GM18861 (cell line): ENCODE results near the gene SIRT3.

ENCODE experiments used
- ATAC-seq: cut with Tn5 transposase; IDR thresholded peaks from one replicate; pipeline ENCODE4 v1.9.1; 2021; ENCODE audit not compliant: unreplicated experiment

SIRT3 gene

DNA sequence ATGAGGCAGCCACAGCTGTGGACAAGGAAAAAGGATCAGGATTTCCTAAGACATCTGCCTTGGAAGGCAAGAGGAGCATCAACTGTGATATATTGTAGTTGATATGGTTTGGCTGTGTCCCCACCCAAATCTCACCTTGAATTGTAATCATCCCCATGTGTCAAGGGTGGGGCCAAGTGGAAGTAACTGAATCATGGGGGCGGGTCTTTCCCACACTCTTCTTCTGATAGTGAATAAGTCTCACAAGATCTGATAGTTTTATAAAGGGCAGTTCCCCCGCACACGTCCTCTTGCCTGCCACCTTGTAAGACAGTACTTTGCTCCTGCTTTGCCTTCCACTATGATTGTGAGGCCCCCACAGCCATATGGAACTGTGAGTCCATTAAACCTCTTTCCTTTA, 18.4 kb downstream of the SIRT3 start:
- no peak for ATAC-seq

DNA sequence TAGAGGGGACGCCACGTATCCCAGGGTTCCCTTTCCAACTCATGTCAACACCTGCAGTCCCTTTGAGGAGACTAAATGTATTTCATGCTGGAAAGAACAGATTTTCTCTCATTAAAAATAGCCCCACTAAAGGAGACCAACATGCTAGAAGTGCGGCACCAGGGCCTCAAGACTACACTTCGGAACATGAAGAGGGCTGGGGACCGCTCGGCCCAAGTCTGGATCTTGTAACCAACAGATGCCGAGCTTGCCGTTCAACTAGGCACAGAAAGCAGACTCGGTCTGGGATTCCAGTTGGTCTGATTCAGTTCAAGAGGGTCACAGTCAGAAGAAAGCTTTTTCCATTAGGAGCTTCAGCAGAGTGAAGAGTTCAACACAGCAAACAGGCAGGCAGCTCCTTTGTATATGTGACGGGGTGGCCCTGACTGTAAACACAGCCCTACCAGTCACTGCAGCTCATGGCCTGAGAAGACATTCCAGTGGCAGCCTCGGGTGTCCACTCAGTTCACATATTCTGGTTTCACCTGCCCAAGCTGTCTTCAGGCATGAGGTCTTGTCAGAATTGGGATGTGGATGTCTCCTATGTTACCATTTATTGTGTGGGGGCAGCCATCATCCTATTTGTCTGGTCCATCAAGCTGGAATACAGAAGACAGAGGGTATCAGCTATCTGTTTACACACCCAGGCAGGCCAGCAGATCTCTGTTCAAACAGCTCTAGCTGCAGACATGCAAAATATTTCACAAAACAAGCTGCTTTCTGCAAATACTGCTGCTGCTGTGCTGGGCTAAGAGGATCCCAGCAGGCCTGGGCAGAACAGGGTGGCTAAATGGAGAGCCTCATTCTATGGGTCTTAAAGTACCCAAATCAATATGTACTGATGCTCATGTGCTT, 19.8 kb downstream of the SIRT3 start:
- ATAC-seq: no peak

DNA sequence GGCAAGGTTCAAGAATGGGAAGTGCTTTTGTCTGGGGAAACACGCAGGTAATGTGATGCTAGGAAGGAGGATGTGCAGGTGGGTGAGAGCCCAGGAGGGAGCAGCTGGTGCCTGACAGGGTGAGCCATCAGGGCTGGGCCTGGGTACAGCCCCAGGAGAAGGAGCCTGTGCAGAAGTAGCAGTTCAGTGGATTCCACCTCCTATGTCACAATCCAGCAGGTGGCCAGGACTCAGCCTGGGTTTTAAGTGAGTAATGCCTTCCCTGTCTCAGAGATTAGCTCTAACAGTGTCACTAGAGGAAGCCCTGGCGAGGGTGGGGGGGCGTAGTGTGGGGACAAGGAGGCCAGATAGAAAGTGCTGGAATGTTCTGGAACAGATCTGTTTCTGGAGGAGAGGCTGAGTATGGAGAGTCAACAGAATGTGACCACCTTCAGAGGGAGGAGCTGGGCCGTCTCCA, 20.5 kb downstream of the SIRT3 start:
- no peak for ATAC-seq

DNA sequence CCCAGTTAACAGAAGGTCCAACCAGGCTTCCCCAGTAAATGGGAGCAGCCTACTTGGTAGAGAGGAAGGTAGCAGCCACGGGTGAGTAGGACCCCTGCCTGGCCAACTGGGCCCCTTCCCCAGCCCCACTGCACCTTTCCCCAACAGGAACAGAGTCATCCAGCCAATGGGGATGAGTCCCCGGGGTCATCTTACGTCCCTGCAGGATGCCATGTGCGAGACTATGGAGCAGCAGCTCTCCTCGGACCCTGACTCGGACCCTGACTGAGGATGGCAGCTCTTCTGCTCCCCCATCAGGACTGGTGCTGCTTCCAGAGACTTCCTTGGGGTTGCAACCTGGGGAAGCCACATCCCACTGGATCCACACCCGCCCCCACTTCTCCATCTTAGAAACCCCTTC, 22.1 kb downstream of the SIRT3 start:
- no peak for ATAC-seq

DNA sequence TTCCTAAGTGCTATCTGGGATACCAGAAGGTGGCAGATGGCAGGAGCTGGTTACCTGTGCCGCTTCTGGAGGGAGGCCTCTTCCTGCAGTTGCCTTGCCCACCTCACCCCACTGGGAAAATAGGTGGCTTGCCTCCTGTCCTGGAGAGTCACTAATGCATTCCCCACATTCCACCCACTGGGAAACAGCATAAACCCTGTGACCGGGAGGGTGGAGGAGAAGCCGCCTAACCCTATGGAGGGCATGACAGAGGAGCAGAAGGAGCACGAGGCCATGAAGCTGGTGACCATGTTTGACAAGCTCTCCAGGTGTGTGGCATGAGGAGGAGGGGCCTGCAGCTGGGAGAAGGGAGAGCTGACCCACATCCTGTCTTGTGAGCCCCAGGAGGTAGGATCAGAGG, 23.0 kb downstream of the SIRT3 start:
- no peak for ATAC-seq

DNA sequence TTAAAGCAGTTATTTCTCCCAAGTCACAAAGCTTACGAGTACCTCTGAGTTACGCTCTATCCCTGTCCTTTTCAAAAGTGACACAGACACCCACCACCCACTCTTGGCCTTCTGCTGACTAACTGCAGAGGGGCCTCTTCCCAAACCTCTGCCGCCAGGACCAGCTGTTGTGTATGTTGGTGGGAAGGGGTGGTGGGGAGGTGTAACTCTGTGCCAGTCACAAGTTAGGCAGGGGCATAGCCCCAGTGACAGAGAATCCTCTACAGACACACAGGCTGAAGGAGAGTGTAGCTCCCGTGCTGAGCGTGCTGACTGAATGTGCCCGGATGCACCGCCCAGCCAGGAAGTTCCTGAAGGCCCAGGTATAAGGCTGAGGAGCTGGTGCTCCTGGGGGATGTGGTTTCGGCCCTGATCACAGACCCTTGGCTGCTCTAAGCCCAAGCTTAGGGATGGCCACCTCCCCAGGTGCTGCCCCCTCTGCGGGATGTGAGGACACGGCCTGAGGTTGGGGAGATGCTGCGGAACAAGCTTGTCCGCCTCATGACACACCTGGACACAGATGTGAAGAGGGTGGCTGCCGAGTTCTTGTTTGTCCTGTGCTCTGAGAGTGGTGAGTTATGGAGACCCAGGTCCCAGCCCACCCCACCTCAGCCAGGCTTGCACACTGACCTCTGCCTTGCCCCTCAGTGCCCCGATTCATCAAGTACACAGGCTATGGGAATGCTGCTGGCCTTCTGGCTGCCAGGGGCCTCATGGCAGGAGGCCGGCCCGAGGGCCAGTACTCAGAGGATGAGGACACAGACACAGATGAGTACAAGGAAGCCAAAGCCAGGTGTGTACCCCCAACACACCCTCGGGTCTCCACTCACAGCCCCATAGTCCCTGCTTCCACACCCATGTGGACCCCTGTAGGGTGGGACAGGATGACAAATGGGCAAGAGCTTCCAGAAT, 23.7 kb downstream of the SIRT3 start:
- ATAC-seq: no peak

DNA sequence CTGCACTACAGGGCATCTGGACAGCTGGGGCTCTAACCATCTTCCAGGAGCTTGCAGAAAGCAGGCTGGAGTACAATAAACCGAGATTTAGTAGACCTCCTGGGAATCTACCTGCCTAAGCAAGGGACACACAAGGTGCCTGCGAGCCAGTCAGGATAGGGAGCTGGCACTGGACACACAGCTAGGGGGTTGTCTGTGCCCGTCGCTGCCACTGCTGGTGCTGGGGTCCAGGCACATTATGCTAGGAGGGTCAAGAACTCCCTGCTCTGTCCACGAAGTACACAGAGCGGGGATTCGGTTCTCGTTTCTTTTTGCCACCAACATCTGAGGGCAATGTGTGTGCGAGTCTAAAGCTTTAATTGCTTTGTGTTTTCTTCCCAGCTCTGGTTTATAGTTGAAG, 24.4 kb downstream of the SIRT3 start:
- ATAC-seq: no peak

DNA sequence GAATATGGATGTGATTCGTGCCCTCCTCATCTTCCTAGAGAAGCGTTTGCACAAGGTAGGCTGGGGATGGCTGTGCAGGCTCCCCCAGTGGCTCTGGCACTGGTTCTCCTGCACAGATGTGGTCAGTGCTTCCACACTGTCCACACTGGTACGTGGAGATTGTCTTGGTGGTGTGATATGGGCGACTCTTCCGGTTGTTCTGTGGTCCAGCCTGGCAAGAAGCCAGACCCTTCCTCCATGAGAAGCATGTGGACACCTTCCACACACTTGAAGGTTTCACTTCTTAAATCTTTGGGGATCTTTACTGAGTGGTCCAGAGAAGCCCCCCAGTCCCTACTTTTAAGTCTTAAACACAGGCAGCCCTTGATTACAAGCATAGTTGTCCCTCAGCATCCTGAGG, 24.8 kb downstream of the SIRT3 start:
- no peak for ATAC-seq

DNA sequence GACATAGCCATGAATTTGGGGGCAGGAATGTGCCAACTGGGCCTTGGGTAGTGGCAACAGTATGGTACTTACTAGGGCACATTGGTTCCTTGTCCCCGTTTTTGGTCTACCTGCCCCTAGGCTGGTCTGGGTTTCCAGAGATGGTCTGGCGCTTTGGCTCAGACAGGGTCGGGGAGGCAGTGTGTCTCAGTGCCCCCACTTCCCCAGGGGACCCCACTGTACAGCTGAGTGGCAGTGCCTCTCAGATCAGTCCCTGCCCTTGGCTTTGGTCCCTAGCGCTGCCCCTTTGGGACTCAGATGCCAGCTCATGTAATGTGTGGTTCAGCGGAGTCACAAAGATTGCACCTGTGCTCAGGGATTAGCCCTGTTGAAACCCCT, 25.4 kb downstream of the SIRT3 start:
- no peak for ATAC-seq

DNA sequence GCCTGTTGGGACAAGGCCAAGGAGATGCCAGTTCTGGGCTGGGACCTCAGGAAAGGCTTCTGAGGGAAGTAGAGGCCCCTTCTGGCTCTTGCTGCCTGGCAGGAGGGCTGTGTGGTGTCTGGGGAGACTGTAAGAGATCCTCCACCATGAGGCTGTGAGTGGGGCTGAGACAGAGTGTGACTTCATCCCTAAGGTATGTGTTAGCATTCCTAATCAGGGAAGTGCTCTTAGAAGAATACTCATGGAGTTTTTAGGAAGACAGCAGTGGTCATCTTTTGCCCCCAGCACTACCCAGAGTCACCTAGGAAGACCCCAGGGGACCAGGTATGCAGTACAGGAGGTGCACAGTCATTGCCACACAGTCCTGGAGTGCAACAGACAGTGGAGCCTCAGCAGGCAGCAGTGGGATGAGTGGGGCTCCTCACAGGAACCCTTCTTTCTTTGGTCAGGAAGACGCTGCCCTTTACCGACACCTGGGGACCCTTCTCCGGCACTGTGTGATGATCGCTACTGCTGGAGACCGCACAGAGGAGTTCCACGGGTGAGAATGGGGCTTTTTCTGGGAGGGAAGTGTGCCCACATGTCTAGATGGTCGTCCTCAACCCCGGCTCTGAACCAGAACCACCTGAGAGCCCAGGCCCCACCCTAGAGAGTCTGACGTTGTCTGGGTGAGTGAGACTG, 25.9 kb downstream of the SIRT3 start:
- no peak for ATAC-seq

DNA sequence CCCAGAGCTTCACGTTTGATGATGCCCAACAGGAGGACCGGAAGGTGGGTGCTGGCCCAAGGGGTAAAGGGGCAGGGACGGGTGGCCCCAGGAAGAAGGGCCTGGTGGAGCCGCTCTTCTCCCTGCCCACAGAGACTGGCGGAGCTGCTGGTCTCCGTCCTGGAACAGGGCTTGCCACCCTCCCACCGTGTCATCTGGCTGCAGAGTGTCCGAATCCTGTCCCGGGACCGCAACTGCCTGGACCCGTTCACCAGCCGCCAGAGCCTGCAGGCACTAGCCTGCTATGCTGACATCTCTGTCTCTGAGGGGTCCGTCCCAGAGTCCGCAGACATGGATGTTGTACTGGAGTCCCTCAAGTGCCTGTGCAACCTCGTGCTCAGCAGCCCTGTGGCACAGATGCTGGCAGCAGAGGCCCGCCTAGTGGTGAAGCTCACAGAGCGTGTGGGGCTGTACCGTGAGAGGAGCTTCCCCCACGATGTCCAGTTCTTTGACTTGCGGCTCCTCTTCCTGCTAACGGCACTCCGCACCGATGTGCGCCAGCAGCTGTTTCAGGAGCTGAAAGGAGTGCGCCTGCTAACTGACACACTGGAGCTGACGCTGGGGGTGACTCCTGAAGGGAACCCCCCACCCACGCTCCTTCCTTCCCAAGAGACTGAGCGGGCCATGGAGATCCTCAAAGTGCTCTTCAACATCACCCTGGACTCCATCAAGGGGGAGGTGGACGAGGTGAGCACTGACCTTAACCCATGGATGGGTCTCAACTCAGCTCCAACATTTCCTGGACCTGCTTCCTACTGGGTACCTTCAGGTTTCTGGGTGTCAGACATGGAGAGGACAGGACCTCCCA, 26.6 kb downstream of the SIRT3 start:
- ATAC-seq: no peak

DNA sequence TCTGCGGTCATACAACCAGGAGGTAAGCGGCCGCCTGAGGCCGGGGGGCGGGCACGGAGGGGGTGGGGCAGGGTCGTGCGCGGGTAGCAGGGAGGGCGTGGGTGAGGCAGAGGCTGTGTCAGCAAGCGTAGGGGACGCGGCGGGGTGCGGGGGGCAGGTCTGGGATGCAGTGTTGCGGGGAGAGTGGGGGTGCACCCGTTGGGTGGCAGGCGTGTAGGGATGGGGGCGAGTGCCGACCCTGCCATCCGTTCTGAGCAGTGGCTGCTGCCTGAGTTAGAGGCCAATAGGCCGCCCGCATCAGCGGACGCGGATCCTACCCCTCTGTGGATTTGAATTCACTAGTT, 27.3 kb downstream of the SIRT3 start:
- no peak for ATAC-seq

DNA sequence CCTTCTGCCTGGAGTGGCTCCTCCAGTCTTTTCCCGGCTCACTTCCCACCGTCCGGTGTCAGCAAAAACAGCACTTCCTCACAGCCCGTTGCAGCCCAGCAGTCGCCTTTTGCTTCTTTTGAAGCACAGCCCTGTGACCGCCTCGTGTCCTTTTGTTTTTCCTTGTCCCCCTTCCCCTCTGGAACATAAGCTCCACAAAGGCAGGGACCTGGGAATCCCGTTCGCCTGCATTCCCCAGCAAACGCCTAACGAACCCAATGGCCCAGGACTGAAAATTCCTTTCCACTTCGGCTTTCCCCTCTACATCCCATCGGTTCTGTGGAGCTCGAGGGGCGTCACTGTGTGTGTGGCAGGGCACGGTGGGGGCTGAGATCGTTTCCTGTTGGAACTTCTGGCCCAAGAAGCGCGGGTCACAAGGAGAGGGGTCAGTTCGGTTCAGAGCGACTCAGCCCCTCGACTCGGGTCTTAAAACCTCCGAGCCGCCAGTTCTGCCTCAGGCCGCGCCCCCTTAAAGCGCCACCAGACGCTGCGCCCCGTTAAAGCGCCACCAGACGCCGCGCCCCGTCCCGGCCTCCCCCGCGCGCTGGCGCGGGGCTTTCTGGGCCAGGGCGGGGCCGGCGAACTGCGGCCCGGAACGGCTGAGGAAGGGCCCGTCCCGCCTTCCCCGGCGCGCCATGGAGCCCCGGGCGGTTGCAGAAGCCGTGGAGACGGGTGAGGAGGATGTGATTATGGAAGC, 27.8 kb downstream of the SIRT3 start:
- peak; percentile 34 for ATAC-seq

DNA sequence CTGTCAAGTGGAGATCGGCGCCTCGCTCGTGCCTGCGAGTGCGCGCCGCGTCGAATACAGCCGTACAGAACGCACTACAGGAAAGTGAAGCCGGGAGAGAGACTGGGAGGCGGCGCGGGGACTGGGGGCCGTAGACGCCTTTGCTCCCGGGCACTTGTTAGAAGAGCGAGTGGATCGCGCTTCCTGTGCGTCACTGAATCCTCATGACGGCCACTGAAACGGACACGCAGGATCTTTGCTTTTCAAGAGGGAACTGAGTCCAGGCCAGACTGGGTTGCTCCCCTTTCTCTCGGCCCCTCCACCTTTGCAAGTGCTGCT, 28.3 kb downstream of the SIRT3 start:
- no peak for ATAC-seq

DNA sequence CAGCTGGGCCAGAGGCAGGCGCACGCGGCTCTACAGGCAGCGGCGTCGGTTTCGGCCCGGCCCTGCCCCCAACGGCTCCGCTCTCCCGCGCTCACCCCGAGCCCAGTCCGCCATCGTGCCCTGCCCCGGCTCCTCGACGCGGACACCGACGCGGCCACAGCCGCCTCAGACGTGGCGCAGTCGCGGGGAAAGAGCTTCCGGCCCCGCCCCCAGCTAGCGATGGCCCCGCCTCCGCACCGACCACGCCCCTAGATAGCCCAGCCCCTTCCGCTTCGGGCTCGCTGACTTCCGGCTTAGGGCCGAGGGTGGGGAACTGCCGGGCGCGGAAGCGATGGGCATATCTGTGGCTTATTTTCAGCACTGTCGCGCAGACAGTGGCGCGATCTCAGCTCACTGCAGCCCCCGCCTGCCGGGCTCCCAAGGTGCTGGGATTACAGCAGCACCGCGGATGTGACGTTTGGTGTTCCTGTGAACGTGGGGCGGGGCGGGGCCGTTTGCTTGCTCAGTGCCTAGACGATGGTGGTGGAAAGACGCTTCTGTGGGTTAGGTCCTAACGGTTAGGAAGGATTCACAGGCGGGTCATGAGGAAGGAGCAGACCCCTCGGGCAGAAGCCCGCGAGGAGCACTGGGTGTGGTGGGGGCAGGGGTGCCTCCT, 28.8 kb downstream of the SIRT3 start, which contains the start of the genes BET1L and RIC8A:
Gene BET1L (minus strand): TSS at position 192 of the 655 bp plus-strand sequence. CDS start 78 bp downstream, at position 114.
Gene RIC8A (plus strand): TSS at position 501 of the 655 bp plus-strand sequence. CDS start 1,147 bp downstream, outside the sequence.
- peak; percentile 71 for ATAC-seq

DNA sequence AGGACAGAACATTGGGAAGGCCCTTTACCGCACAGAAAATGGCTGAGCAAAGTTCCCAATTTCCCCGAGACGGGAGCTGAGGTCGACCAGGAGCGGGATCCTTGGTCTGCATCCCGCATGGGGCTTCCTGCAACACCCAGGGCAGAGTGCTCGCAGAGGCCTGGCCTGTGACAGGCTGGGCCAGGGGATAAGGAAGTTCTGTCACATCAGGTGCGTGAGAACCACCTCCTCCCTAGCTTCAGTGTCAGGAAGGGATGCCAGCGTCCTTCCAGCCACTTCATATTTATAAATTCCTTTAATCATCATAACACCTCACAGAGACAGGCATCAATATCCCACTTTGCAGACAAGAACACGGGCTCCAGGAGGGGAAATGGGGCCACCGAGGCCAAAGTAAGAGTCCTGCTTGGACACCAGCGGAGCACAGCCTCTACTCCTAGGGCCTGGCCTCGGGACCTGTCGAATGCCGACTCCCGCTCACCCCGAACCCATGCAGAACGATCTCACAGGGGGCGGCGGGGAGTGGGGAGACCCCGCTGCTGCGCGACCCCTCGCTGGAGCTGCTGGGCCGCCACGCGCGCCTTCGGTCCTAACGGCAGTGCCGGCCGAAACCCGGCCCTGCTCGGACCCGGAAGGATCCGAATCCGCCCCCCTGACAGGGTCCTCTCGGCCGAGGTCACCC, 29.5 kb downstream of the SIRT3 start:
- ATAC-seq: no peak

DNA sequence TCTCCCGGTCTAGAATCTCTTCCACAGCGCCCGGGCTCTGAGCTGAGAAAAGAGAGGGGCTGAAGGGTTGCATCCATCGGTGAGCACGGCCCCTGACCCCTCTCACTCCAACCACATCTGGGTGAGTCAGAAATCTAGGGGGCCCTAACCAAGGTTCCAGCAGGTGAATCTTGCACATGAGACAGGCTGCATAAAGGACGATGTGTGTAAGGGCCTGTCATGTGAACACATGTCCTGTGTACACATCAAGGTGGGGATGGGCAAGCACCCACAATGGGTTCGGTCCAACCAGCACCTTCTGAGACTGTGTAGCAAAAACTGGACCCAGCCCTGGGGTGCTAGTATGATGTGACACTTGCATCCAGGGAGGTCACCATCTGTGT, 30.1 kb downstream of the SIRT3 start:
- no peak for ATAC-seq

DNA sequence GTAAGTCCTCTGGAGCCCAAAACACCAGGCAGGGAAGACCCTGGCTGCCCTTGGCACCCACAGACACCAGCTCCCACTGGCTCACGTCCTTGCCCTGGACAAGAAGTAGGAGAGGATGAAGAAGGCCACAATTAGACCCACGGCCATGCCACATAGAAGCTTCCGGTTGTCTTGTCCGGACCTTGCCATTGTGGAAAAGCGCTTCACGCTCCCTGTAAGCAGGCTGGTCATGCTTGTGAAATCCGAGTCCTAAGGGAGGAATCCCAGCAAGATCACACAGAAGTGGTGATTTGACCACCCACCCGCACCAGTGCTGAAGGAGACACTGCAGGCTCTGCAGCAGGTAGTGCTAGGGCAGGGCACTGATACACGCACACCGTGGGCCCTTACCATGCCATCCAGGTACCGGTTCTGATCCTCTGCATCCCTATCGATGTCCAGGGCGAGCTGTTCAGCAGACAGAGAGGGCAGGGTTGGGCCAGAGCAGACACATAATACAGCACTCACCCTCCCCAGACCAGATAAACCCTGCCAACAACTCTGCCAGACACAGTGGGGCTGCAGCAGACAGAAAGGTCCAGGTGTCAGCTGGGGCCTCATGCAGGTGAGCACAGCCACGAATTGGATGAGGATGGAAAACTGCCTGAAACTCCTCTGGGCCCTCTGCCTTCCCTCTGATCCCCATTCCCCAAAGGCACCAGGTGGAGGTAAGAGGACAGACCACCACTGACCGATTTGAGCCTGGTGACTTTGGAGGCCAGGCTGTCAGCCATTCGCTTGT, 30.7 kb downstream of the SIRT3 start:
- ATAC-seq: no peak
